ENCODE results near the gene IGFBP5.

IGFBP5 gene

DNA sequence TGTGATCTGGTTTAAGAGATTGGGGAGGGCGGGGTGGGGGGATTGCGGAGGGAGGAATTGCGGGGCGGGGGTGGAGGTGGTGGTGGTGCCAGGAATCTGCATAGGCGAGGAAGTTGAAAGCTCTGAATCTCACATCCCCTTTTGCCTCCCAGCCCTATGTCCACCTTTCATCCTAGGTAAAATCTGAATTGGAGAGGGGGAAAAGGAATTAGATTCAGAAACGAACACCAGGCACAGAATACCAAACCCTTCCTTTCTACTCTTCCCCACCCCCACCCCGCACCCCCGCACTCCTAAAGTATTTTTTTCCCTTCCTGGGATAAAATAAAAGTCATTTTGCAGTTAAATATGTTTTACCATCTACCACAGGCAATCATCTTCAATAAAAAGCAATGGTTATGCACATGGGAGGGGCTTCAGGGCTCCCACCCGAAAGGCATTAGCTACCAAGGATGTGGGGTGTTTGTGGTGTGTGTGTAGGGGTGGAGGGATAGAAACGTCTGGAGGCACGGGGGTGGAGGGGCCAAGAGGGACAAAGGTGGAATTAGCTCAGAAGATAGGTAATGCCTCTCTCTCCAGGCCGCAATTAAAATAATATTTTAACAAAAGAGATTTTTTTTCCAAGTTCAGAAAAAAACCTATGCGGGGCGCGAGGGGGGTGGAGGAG lies 1.8 kb downstream of the IGFBP5 start:
- no peaks in the 10 kb centered on the region for H3K9me3 ChIP-seq (ENCODE audit: control insufficient read depth, low read length)
- H3K4me1 ChIP-seq: peaks cover 2% of the 10 kb centered on the region
- H2AFZ ChIP-seq: peak overlapping the region; percentile 49
- TF ChIP-seq, protein P1, sequence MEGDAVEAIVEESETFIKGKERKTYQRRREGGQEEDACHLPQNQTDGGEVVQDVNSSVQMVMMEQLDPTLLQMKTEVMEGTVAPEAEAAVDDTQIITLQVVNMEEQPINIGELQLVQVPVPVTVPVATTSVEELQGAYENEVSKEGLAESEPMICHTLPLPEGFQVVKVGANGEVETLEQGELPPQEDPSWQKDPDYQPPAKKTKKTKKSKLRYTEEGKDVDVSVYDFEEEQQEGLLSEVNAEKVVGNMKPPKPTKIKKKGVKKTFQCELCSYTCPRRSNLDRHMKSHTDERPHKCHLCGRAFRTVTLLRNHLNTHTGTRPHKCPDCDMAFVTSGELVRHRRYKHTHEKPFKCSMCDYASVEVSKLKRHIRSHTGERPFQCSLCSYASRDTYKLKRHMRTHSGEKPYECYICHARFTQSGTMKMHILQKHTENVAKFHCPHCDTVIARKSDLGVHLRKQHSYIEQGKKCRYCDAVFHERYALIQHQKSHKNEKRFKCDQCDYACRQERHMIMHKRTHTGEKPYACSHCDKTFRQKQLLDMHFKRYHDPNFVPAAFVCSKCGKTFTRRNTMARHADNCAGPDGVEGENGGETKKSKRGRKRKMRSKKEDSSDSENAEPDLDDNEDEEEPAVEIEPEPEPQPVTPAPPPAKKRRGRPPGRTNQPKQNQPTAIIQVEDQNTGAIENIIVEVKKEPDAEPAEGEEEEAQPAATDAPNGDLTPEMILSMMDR (IDR thresholded peaks at IDR 0.05): no peak
- H3K9ac ChIP-seq: no peak overlapping the region
- H3K79me2 ChIP-seq: no peaks in the 10 kb centered on the region
- peak overlapping the region; percentile 94 for H3K4me2 ChIP-seq (ENCODE audit: low read length)
- H3K4me3 ChIP-seq (ENCODE audit: low read depth, low read length): peak overlapping the region; percentile 47
- H3K27me3 ChIP-seq (ENCODE audit: control insufficient read depth, insufficient read depth, low read length): no peaks in the 10 kb centered on the region
- H3K36me3 ChIP-seq (ENCODE audit: control insufficient read depth, insufficient read depth, low read length): no peaks in the 10 kb centered on the region
- H3K27ac ChIP-seq: no peak overlapping the region

DNA sequence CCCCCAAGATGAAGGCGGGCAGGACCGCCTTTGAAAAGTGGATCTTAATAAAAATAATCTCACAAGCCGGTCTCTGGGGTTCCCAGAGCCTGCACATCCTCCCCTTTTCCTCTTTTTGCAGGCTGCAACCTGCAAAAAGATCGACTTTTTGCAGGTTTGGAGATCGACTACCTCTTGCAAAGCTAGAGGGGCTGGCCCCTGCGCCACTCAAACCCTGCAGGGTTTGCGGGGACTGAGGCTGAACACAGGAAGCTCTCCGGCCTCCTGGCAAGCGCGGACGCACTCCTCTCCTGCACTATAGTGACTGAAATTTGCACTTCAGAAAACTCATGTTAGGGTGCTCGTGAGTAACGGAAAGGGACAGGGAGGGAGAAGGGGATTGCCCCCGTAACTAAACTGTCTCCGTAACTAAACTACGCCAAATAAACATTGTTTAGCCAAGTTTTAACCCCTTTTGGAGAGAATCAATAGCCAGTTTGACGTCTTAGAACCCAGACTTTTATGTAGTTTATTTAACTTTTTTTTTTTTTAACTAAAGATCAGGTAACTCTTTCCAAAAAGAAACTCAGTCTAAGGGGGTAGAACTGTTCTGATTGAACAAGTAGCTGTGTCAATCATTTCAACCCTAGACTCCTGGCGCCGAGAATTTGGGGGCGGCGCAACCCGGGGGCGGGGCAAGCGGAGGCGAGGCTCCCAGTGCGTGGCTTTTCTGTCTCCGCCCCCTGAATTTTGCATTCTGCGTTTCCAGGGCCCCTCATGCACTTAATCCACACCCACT lies 2.5 kb downstream of the IGFBP5 start:
- peak overlapping the region; percentile 82 for H3K4me2 ChIP-seq (ENCODE audit: low read length)
- no peak overlapping the region for H3K27ac ChIP-seq
- TF ChIP-seq, protein P1 (IDR thresholded peaks at IDR 0.05): no peak
- peak overlapping the region; percentile 70 for H3K4me3 ChIP-seq (ENCODE audit: low read depth, low read length)
- H3K27me3 ChIP-seq (ENCODE audit: control insufficient read depth, insufficient read depth, low read length): no peaks in the 10 kb centered on the region
- no peaks in the 10 kb centered on the region for H3K79me2 ChIP-seq
- peak overlapping the region; percentile 56 for H2AFZ ChIP-seq
- H3K9me3 ChIP-seq (ENCODE audit: control insufficient read depth, low read length): no peaks in the 10 kb centered on the region
- H3K4me1 ChIP-seq: peaks cover 2% of the 10 kb centered on the region
- H3K36me3 ChIP-seq (ENCODE audit: control insufficient read depth, insufficient read depth, low read length): no peaks in the 10 kb centered on the region
- H3K9ac ChIP-seq: no peak overlapping the region

DNA sequence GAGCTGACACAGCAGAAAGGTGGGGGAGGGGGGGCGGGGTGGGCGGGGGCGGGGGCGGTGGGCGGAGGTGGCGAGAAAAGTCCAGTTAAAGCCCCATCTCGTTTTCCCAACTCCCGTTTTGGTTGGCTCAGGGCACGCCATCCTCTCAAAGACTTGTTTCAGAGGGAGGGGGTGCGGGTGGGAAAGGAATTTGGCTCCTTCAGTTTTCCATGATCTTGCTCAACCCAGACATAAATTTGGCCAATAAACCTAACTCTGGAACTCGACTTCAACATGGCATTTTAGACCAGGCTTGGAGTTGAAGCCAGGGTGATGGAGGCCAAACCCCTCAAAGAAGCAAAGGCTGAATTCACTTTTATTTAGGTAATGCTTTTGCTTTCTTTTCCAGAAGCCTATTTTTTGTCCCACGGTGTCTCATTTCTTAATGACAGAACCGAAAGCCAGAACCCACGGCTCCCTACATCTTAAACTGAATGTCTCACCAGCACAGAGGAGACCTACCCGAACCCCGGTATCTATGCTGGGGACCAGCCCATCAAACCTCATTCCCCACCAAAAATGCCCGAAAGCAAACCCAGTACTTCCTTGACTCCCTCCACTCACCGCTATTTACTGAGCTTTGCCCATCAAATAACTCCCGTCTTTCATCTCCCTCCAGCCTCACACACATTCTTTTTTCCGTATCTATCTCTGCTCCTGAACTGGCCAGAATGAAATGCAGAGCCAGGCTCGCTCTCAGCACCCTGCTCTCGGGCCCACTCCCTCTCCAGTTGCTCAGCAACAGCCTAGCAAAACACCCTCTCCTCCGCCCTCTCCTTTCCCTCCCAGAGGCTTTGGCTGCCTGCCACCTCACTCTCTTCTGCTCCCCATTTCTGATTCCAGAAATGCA lies 4.3 kb downstream of the IGFBP5 start:
- peak overlapping the region; percentile 29 for H3K4me3 ChIP-seq (ENCODE audit: low read depth, low read length)
- peak overlapping the region; percentile 28 for H3K4me2 ChIP-seq (ENCODE audit: low read length)
- peaks cover 2% of the 10 kb centered on the region for H3K4me1 ChIP-seq
- TF ChIP-seq, protein P1 (IDR thresholded peaks at IDR 0.05): no peak
- H3K36me3 ChIP-seq (ENCODE audit: control insufficient read depth, insufficient read depth, low read length): no peaks in the 10 kb centered on the region
- H3K79me2 ChIP-seq: no peaks in the 10 kb centered on the region
- H3K9me3 ChIP-seq (ENCODE audit: control insufficient read depth, low read length): no peaks in the 10 kb centered on the region
- no peaks in the 10 kb centered on the region for H3K27me3 ChIP-seq (ENCODE audit: control insufficient read depth, insufficient read depth, low read length)
- H2AFZ ChIP-seq: no peak overlapping the region
- no peak overlapping the region for H3K27ac ChIP-seq
- H3K9ac ChIP-seq: no peak overlapping the region

DNA sequence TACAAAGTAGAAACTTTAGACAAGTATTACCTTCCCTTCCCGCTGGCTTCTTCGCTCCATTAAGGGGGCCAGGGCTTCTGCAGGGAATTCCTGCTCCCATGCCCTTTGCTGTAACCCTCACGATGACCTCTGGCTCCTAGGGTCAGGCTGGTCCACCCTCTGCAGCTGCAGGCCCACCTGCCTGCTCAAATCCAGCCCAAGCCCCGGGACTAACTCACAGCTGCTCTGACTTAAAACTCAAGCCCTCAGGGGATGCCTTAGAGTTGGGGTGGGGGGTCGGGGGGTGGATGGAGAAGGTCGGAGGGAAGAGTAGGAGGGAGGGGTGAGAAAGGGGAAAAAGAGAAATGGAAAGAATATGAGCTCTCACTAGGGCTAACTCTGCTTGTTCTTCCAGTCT lies 4.9 kb downstream of the IGFBP5 start:
- Histone ChIP-seq H3K4me1 (peaks cover 2% of the 10 kb centered on the region), H3K4me2 (ENCODE audit: low read length) (no peak overlapping the region), H3K27me3 (ENCODE audit: control insufficient read depth, insufficient read depth, low read length) (no peaks in the 10 kb centered on the region), H3K9ac (no peak overlapping the region), H2AFZ (no peak overlapping the region), H3K4me3 (ENCODE audit: low read depth, low read length) (no peak overlapping the region), H3K9me3 (ENCODE audit: control insufficient read depth, low read length) (no peaks in the 10 kb centered on the region), H3K27ac (no peak overlapping the region), H3K36me3 (ENCODE audit: control insufficient read depth, insufficient read depth, low read length) (no peaks in the 10 kb centered on the region), H3K79me2 (no peaks in the 10 kb centered on the region)
- TF ChIP-seq, protein P1 (IDR thresholded peaks at IDR 0.05): no peak

All from parathyroid adenoma (tissue), 2 donors.